ENCODE results near the gene ARHGAP24.

The ARHGAP24 gene

GRCh38 chr4:85557016-85557901 is 82.3 kb downstream of the ARHGAP24 start:
- TF ChIP-seq TEAD4 (IDR thresholded peaks at IDR 0.05) (no peak), CREB1 (IDR thresholded peaks at IDR 0.05; ENCODE audit: low read depth) (no peak), ZBTB7A (IDR thresholded peaks at IDR 0.05; ENCODE audit: low read depth) (no peak), USF1 (IDR thresholded peaks at IDR 0.05) (no peak), RAD21 (IDR thresholded peaks at IDR 0.05; ENCODE audit: low read depth) (no peak), REST (IDR thresholded peaks at IDR 0.05; ENCODE audit: low read depth) (no peak)

- TF ChIP-seq REST (IDR thresholded peaks at IDR 0.05; ENCODE audit: low read depth): no peak
- no peak for TF ChIP-seq ZBTB7A (IDR thresholded peaks at IDR 0.05; ENCODE audit: low read depth)
- TF ChIP-seq YY1 (IDR thresholded peaks at IDR 0.05; ENCODE audit: low read depth): no peak
- no peak for TF ChIP-seq USF1 (IDR thresholded peaks at IDR 0.05)
- no peak for TF ChIP-seq EP300 (IDR thresholded peaks at IDR 0.05; ENCODE audit: borderline replicate concordance)
- no peak for TF ChIP-seq TEAD4 (IDR thresholded peaks at IDR 0.05)
- no peak for TF ChIP-seq NFIC (IDR thresholded peaks at IDR 0.05)
- no peak for TF ChIP-seq TCF12 (IDR thresholded peaks at IDR 0.05; ENCODE audit: low read depth)
- no peak for TF ChIP-seq CEBPB (IDR thresholded peaks at IDR 0.05)
- no peak for TF ChIP-seq TAF1 (IDR thresholded peaks at IDR 0.05; ENCODE audit: low read depth)
- TF ChIP-seq RAD21 (IDR thresholded peaks at IDR 0.05; ENCODE audit: low read depth): no peak
- TF ChIP-seq FOXM1 (IDR thresholded peaks at IDR 0.05; ENCODE audit: borderline replicate concordance, low read depth): no peak
- TF ChIP-seq, protein P1, sequence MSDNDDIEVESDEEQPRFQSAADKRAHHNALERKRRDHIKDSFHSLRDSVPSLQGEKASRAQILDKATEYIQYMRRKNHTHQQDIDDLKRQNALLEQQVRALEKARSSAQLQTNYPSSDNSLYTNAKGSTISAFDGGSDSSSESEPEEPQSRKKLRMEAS (IDR thresholded peaks at IDR 0.05): no peak
- no peak for TF ChIP-seq CREB1 (IDR thresholded peaks at IDR 0.05; ENCODE audit: low read depth)
- no peak for TF ChIP-seq EGR1 (IDR thresholded peaks at IDR 0.05)
Measured at GRCh38 chr4:85565761-85566480, 91.0 kb downstream of the ARHGAP24 start.

GRCh38 chr4:85569730-85570299 is 94.9 kb downstream of the ARHGAP24 start:
- no peak for TF ChIP-seq CREB1 (IDR thresholded peaks at IDR 0.05; ENCODE audit: low read depth)
- TF ChIP-seq TAF1 (IDR thresholded peaks at IDR 0.05; ENCODE audit: low read depth): no peak
- no peak for TF ChIP-seq FOXM1 (IDR thresholded peaks at IDR 0.05; ENCODE audit: borderline replicate concordance, low read depth)
- no peak for TF ChIP-seq TEAD4 (IDR thresholded peaks at IDR 0.05)
- no peak for TF ChIP-seq RAD21 (IDR thresholded peaks at IDR 0.05; ENCODE audit: low read depth)
- TF ChIP-seq CEBPB (IDR thresholded peaks at IDR 0.05): no peak
- TF ChIP-seq YY1 (IDR thresholded peaks at IDR 0.05; ENCODE audit: low read depth): no peak
- no peak for TF ChIP-seq ZBTB7A (IDR thresholded peaks at IDR 0.05; ENCODE audit: low read depth)
- TF ChIP-seq EP300 (IDR thresholded peaks at IDR 0.05; ENCODE audit: borderline replicate concordance): no peak
- TF ChIP-seq, protein P1 (IDR thresholded peaks at IDR 0.05): no peak
- no peak for TF ChIP-seq REST (IDR thresholded peaks at IDR 0.05; ENCODE audit: low read depth)
- TF ChIP-seq TCF12 (IDR thresholded peaks at IDR 0.05; ENCODE audit: low read depth): no peak
- TF ChIP-seq EGR1 (IDR thresholded peaks at IDR 0.05): no peak
- no peak for TF ChIP-seq USF1 (IDR thresholded peaks at IDR 0.05)
- TF ChIP-seq NFIC (IDR thresholded peaks at IDR 0.05): no peak
